ENCODE data around the gene KRT71.
"Not testable (repeated sequence)": the region's sequence is repeated elsewhere in the genome, so short reads cannot be mapped to it uniquely, and the experiment has no call there.

GRCh38 chr12:52500574-52500973 lies 52.4 kb downstream of the KRT71 start:
- not testable (repeated sequence) for TF ChIP-seq POLR2AphosphoS5 (IDR thresholded peaks at IDR 0.05; ENCODE audit: low read depth, low read length); REST (IDR thresholded peaks at IDR 0.05; ENCODE audit: insufficient read depth in 1 of 2, low read depth in 2 of 2, low read length in 1 of 2); SIN3A (IDR thresholded peaks at IDR 0.05; ENCODE audit: borderline replicate concordance, insufficient read depth, low read depth, low read length)
- TF ChIP-seq, protein P1, sequence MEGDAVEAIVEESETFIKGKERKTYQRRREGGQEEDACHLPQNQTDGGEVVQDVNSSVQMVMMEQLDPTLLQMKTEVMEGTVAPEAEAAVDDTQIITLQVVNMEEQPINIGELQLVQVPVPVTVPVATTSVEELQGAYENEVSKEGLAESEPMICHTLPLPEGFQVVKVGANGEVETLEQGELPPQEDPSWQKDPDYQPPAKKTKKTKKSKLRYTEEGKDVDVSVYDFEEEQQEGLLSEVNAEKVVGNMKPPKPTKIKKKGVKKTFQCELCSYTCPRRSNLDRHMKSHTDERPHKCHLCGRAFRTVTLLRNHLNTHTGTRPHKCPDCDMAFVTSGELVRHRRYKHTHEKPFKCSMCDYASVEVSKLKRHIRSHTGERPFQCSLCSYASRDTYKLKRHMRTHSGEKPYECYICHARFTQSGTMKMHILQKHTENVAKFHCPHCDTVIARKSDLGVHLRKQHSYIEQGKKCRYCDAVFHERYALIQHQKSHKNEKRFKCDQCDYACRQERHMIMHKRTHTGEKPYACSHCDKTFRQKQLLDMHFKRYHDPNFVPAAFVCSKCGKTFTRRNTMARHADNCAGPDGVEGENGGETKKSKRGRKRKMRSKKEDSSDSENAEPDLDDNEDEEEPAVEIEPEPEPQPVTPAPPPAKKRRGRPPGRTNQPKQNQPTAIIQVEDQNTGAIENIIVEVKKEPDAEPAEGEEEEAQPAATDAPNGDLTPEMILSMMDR (IDR thresholded peaks at IDR 0.05) = not testable (repeated sequence)

Data from Panc1 (cell line).